B cell (primary cell): ENCODE results near the gene ZDHHC1. TPM values are rescaled to one million over a fixed set of nuclear protein-coding genes. Genes with fewer than 3 reads are reported as not detected.

Experiments used
- ATAC-seq: fragments of 200-7000 bp; cut with Tn5 transposase; one replicate; pipeline ENCODE4 v1.10.0; 2021; ENCODE audit warnings: low read depth, mild to moderate bottlenecking, moderate number of reproducible peaks, moderate library complexity
- CTCF ChIA-PET: fragments of 350-600 bp; sonication (Branson Sonifier 250); formaldehyde crosslinking; loops from one replicate; lab custom pipeline; 2021; ENCODE audit warnings: antibody characterized with exemption, inconsistent platforms; lab: Charles Lee
- POLR2A ChIA-PET: fragments of 350-600 bp; sonication (Branson Sonifier 250); formaldehyde crosslinking; loops from one replicate; lab custom pipeline; 2021; ENCODE audit warnings: antibody characterized with exemption; lab: Charles Lee
- DNase-seq: peaks from one replicate; pipeline ENCODE4 v3.0.0; 2013
- H2AFZ ChIP-seq: 2 replicates; pipeline ENCODE4 v1.6.1; 2012; ENCODE audit warnings: mild to moderate bottlenecking, low read depth, low read length; ENCODE audit not compliant: insufficient read depth, poor library complexity, severe bottlenecking
- H3K27ac ChIP-seq, 2 donors: 1 replicate in 1 of 2; 2 replicates in 1 of 2; pipeline ENCODE4 v1.5.1; 2012 to 2013; ENCODE audit warnings: low read length in 2 of 2, mild to moderate bottlenecking in 2 of 2, moderate library complexity in 1 of 2
- H3K27me3 ChIP-seq, 4 experiments: fragments of 200-600 bp in 1 of 4; sonication (generic) in 1 of 4; replicated peaks in 1 of 4; 1 replicate in 2 of 4; 2 replicates in 2 of 4; pipeline versions ENCODE4 v1.6.1 to v1.7.0; 2013 to 2016; ENCODE audit warnings: low read length in 3 of 4, mild to moderate bottlenecking in 2 of 4, mixed read lengths in 1 of 4, moderate library complexity in 1 of 4; ENCODE audit not compliant: insufficient read depth in 4 of 4, control insufficient read depth in 3 of 4; ENCODE audit errors: control extremely low read depth in 1 of 4
- H3K36me3 ChIP-seq, 2 experiments: replicated peaks in 1 of 2; 1 replicate in 1 of 2; 2 replicates in 1 of 2; pipeline versions ENCODE4 v1.6.1 to v1.7.1; 2013; ENCODE audit warnings: low read length in 1 of 2; ENCODE audit not compliant: insufficient read depth in 2 of 2, control insufficient read depth in 1 of 2; ENCODE audit errors: control extremely low read depth in 1 of 2, extremely low read depth in 1 of 2
- H3K4me1 ChIP-seq, 2 donors: fragments of 200-600 bp in 1 of 2; sonication (generic) in 1 of 2; 1 replicate in 1 of 2; 2 replicates in 1 of 2; pipeline versions ENCODE4 v1.5.1 to v1.6.1; 2013 to 2017; ENCODE audit warnings: low read length in 2 of 2; ENCODE audit not compliant: control insufficient read depth in 2 of 2, insufficient read depth in 2 of 2
- H3K4me2 ChIP-seq: replicated peaks from 2 replicates; pipeline ENCODE3; 2012; ENCODE audit warnings: mild to moderate bottlenecking, low read depth, low read length; ENCODE audit not compliant: poor library complexity, severe bottlenecking
- H3K4me3 ChIP-seq, 5 experiments: fragments of 200-600 bp in 1 of 5; sonication (generic) in 1 of 5; 1 replicate in 3 of 5; 2 replicates in 2 of 5; pipeline versions ENCODE4 v1.5.1 to v1.7.0; 2011 to 2016; ENCODE audit warnings: low read length in 4 of 5, mild to moderate bottlenecking in 4 of 5, low read depth in 2 of 5, control low read depth in 1 of 5, moderate library complexity in 1 of 5; ENCODE audit not compliant: insufficient read depth in 1 of 5; ENCODE audit errors: control extremely low read depth in 1 of 5, extremely low read depth in 1 of 5
- H3K79me2 ChIP-seq: fragments of 200-600 bp; sonication (generic); one replicate; pipeline ENCODE4 v1.6.0; 2016; ENCODE audit warnings: low read length; ENCODE audit not compliant: control insufficient read depth, insufficient read depth
- H3K9ac ChIP-seq: fragments of 200-600 bp; sonication (generic); 2 replicates; pipeline ENCODE4 v1.6.1; 2017; ENCODE audit warnings: mild to moderate bottlenecking, low read length, moderate library complexity
- H3K9me3 ChIP-seq, 3 donors: one replicate each; pipeline versions ENCODE4 v1.6.1 to v1.7.1; 2013; ENCODE audit warnings: low read length in 2 of 3; ENCODE audit not compliant: control insufficient read depth in 2 of 3, insufficient read depth in 1 of 3; ENCODE audit errors: control extremely low read depth in 1 of 3
- H4K20me1 ChIP-seq: 2 replicates; pipeline ENCODE4 v1.6.0; 2012; ENCODE audit warnings: mild to moderate bottlenecking, low read length; ENCODE audit not compliant: insufficient read depth, control insufficient read depth, poor library complexity, severe bottlenecking
- H3K27ac Mint-ChIP-seq: one replicate; pipeline ENCODE4 v1.8.0; 2021; ENCODE audit warnings: mixed read lengths
- H3K27me3 Mint-ChIP-seq: one replicate; pipeline ENCODE4 v1.8.0; 2021; ENCODE audit warnings: mixed read lengths
- H3K4me1 Mint-ChIP-seq: one replicate; pipeline ENCODE4 v1.8.0; 2021; ENCODE audit warnings: mixed read lengths
- H3K4me3 Mint-ChIP-seq: one replicate; pipeline ENCODE4 v1.8.0; 2021; ENCODE audit warnings: mixed read lengths
- H3K9me3 Mint-ChIP-seq: one replicate; pipeline ENCODE4 v1.8.0; 2022; ENCODE audit warnings: mixed read lengths; ENCODE audit not compliant: insufficient read depth
- EZH2 ChIP-seq: IDR thresholded peaks from 2 replicates; pipeline ENCODE4 v1.6.1; 2012; ENCODE audit warnings: borderline replicate concordance, low read depth, mild to moderate bottlenecking, moderate library complexity, low read length; ENCODE audit not compliant: insufficient read depth, poor library complexity, severe bottlenecking
- WGBS: methylation state at CpG from one replicate; pipeline ENCODE4 v1.1.5; 2013; ENCODE audit warnings: missing lambda C conversion rate; ENCODE audit not compliant: insufficient coverage; 5-methylcytosine and 5-hydroxymethylcytosine counted together
- intact Hi-C: fragments of 100-400 bp; cut with micrococcal nuclease; formaldehyde crosslinking; loops from one replicate; pipeline ENCODE4 v1.10.0; 2022
- polyA plus RNA-seq: library from polyadenylated mRNA; depleted of rRNA; stranded (reverse); fragments of >200 nt; gene quantifications from 2 replicates; pipeline ENCODE4 v1.2.3, GENCODE V29; 2012
- small RNA-seq: library from RNA; depleted of rRNA; stranded (forward); fragments of <200 nt; gene quantifications from one replicate; pipeline ENCODE3, GENCODE V24; 2012; ENCODE audit warnings: low replicate concordance, low read depth; ENCODE audit not compliant: insufficient read length
- total RNA-seq, 2 donors: library from RNA; stranded (reverse); fragments of 120-200 nt in 1 of 2; gene quantifications; 1 replicate in 1 of 2; 2 replicates in 1 of 2; pipeline versions ENCODE4 v1.2.3 to v1.2.4, GENCODE V29; 2013 to 2022
- TF ChIP-seq, protein P1 (sequence below): fragments of 200-600 bp; IDR thresholded peaks from one replicate; pipeline ENCODE4 v1.8.0; 2022; ENCODE audit warnings: antibody characterized with exemption, mild to moderate bottlenecking

ZDHHC1 gene
- total and polyA plus RNA-seq, 2 donors (not counting 1 experiment from before 2014, with no cell fraction given), result 0.58 to 2.8 TPM

GRCh38 chr16:67346341-67346740, 69.9 kb downstream of the ZDHHC1 start:
- Histone ChIP-seq H3K36me3 (no peaks in the 10 kb centered on the region), H3K27ac (no peak overlapping the region), H2AFZ (no peak overlapping the region), H3K4me2 (no peak overlapping the region), H4K20me1 (no peaks in the 10 kb centered on the region), H3K27me3 (no peaks in the 10 kb centered on the region), H3K9me3 (no peaks in the 10 kb centered on the region), H3K9ac (no peak overlapping the region), H3K4me1 (no peaks in the 10 kb centered on the region), H3K4me3 (no peak overlapping the region), H3K79me2 (no peaks in the 10 kb centered on the region)
- Mint-ChIP-seq H3K27ac (no peak overlapping the region), H3K4me1 (no peaks in the 10 kb centered on the region), H3K9me3 (no peaks in the 10 kb centered on the region), H3K27me3 (peaks cover 7% of the 10 kb centered on the region), H3K4me3 (no peak overlapping the region)
- ATAC-seq, result no peak
- no CpG with 5 or more reads among the region's 3 CpGs for WGBS
- intact Hi-C loops, result loop anchor here (10.0 kb wide), 1 partner anchor 48 kb away; the partner anchor contains the start of gene TPPP3
- TF ChIP-seq, protein P1, sequence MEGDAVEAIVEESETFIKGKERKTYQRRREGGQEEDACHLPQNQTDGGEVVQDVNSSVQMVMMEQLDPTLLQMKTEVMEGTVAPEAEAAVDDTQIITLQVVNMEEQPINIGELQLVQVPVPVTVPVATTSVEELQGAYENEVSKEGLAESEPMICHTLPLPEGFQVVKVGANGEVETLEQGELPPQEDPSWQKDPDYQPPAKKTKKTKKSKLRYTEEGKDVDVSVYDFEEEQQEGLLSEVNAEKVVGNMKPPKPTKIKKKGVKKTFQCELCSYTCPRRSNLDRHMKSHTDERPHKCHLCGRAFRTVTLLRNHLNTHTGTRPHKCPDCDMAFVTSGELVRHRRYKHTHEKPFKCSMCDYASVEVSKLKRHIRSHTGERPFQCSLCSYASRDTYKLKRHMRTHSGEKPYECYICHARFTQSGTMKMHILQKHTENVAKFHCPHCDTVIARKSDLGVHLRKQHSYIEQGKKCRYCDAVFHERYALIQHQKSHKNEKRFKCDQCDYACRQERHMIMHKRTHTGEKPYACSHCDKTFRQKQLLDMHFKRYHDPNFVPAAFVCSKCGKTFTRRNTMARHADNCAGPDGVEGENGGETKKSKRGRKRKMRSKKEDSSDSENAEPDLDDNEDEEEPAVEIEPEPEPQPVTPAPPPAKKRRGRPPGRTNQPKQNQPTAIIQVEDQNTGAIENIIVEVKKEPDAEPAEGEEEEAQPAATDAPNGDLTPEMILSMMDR, result no peak
- TF ChIP-seq EZH2, result no peak
- no peak for DNase-seq
- ChIA-PET CTCF (interaction anchor here (0.8 to 1.3 kb wide), 5 partner anchors 15 to 85 kb away, joined by 3 to 4 read pairs (median 3); no protein-coding TSS in a partner anchor), POLR2A (no interaction called here)

DNA sequence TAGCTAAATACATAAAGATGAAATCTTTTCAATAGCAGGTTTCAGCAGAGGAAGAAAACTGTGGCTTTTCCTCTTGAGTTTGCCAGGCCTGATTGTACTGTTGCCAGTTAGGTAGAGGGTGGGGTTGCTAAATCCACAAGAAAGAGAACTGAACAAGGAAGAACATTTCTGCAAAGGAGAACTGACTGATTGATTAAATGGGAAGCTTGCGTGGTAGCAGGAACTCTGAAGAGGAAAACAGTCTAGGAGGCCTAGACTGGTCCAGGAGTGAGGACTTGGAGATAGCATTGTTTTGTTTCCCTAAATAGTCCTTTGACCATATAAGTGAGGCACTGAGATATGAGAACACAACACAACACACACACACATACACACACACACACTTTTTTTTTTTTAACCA, 70.9 kb downstream of the ZDHHC1 start:
- Histone ChIP-seq H4K20me1 (no peaks in the 10 kb centered on the region), H2AFZ (no peak overlapping the region), H3K27ac (no peak overlapping the region), H3K9ac (no peak overlapping the region), H3K4me1 (no peaks in the 10 kb centered on the region), H3K9me3 (no peaks in the 10 kb centered on the region), H3K4me2 (no peak overlapping the region), H3K79me2 (no peaks in the 10 kb centered on the region), H3K4me3 (no peak overlapping the region), H3K36me3 (no peaks in the 10 kb centered on the region), H3K27me3 (no peaks in the 10 kb centered on the region)
- intact Hi-C loops, result loop anchor here (10.0 kb wide), 1 partner anchor 49 kb away; the partner anchor contains the start of gene TPPP3
- POLR2A ChIA-PET, result no interaction called here
- no peaks in the 10 kb centered on the region for H3K4me1 Mint-ChIP-seq
- H3K9me3 Mint-ChIP-seq, result no peaks in the 10 kb centered on the region
- H3K27ac Mint-ChIP-seq, result no peak overlapping the region
- peaks cover 7% of the 10 kb centered on the region for H3K27me3 Mint-ChIP-seq
- CTCF ChIA-PET, result interaction anchor here (1.6 kb wide), 1 partner anchor 119 kb away, joined by 3 read pairs; no protein-coding TSS in a partner anchor
- ATAC-seq (no peak), DNase-seq (no peak)
- TF ChIP-seq, protein P1, result no peak
- no peak for TF ChIP-seq EZH2
- WGBS, result 100% methylated on average over 1 of the region's 1 CpG
- H3K4me3 Mint-ChIP-seq, result no peak overlapping the region

Small RNA genes within 50 kb of the gene (small RNA-seq; reads per million reads assigned to genes)
- gene RNU1-123P, result not detected

Other genes starting within 250 kb of the ZDHHC1 start
- 0.66 and 0.96 TPM in 2 replicates for gene NOL3, start 245.9 kb downstream of the ZDHHC1 start, total RNA-seq
- 0.60 and 2.3 TPM in 2 replicates for gene NOL3, start 245.9 kb downstream of the ZDHHC1 start, polyA plus RNA-seq
- 6.2 and 12.4 TPM in 2 replicates for gene MATCAP1, start 232.5 kb downstream of the ZDHHC1 start, total RNA-seq
- 8.9 and 9.1 TPM in 2 replicates for gene MATCAP1, start 232.5 kb downstream of the ZDHHC1 start, polyA plus RNA-seq
- not detected in 2 replicates for gene EXOC3L1, start 226.3 kb downstream of the ZDHHC1 start, total RNA-seq
- gene EXOC3L1, start 226.3 kb downstream of the ZDHHC1 start, polyA plus RNA-seq, result not detected in 2 replicates
- 104 and 106 TPM in 2 replicates for gene E2F4, start 224.3 kb downstream of the ZDHHC1 start, total RNA-seq
- gene E2F4, start 224.3 kb downstream of the ZDHHC1 start, polyA plus RNA-seq, result 188 and 195 TPM in 2 replicates
- 8.3 and 9.6 TPM in 2 replicates for gene ELMO3, start 217.3 kb downstream of the ZDHHC1 start, total RNA-seq
- 7.9 and 9.1 TPM in 2 replicates for gene ELMO3, start 217.3 kb downstream of the ZDHHC1 start, polyA plus RNA-seq
- gene TMEM208, start 189.3 kb downstream of the ZDHHC1 start, total RNA-seq, result 36.3 and 40.4 TPM in 2 replicates
- gene TMEM208, start 189.3 kb downstream of the ZDHHC1 start, polyA plus RNA-seq, result 31.5 and 36.1 TPM in 2 replicates
- gene FHOD1, start 169.0 kb downstream of the ZDHHC1 start, total RNA-seq, result 46.9 and 47.3 TPM in 2 replicates
- gene FHOD1, start 169.0 kb downstream of the ZDHHC1 start, polyA plus RNA-seq, result 44.1 and 46.3 TPM in 2 replicates
- 1.7 and 2.4 TPM in 2 replicates for gene SLC9A5, start 167.5 kb downstream of the ZDHHC1 start, total RNA-seq
- gene SLC9A5, start 167.5 kb downstream of the ZDHHC1 start, polyA plus RNA-seq, result 1.1 and 1.7 TPM in 2 replicates
- gene PLEKHG4, start 136.9 kb downstream of the ZDHHC1 start, total RNA-seq, result 6.0 and 6.7 TPM in 2 replicates
- gene PLEKHG4, start 136.9 kb downstream of the ZDHHC1 start, polyA plus RNA-seq, result 4.6 and 7.1 TPM in 2 replicates
- not detected in 2 replicates for gene KCTD19, start 89.7 kb downstream of the ZDHHC1 start, total RNA-seq
- gene KCTD19, start 89.7 kb downstream of the ZDHHC1 start, polyA plus RNA-seq, result 0.22 and 0.52 TPM in 2 replicates
- gene LRRC36, start 89.7 kb downstream of the ZDHHC1 start, total RNA-seq, result not detected in 2 replicates
- gene LRRC36, start 89.7 kb downstream of the ZDHHC1 start, polyA plus RNA-seq, result 0.98 and 1.5 TPM in 2 replicates
- gene TPPP3, start 23.0 kb downstream of the ZDHHC1 start, total RNA-seq, result not detected in 2 replicates
- 0.29 and 0.31 TPM in 2 replicates for gene TPPP3, start 23.0 kb downstream of the ZDHHC1 start, polyA plus RNA-seq
- gene HSD11B2, start 14.6 kb upstream of the ZDHHC1 start, total RNA-seq, result not detected in 2 replicates
- 0.06 and 0.09 TPM in 2 replicates for gene HSD11B2, start 14.6 kb upstream of the ZDHHC1 start, polyA plus RNA-seq
- gene ATP6V0D1, start 64.7 kb upstream of the ZDHHC1 start, total RNA-seq, result 59.7 and 62.1 TPM in 2 replicates
- 56.3 and 91.0 TPM in 2 replicates for gene ATP6V0D1, start 64.7 kb upstream of the ZDHHC1 start, polyA plus RNA-seq
- gene AGRP, start 67.1 kb upstream of the ZDHHC1 start, total RNA-seq, result not detected in 2 replicates
- gene AGRP, start 67.1 kb upstream of the ZDHHC1 start, polyA plus RNA-seq, result not detected in 2 replicates
- gene RIPOR1, start 112.4 kb upstream of the ZDHHC1 start, total RNA-seq, result 363 and 382 TPM in 2 replicates
- gene RIPOR1, start 112.4 kb upstream of the ZDHHC1 start, polyA plus RNA-seq, result 124 and 177 TPM in 2 replicates
- gene CTCF, start 146.0 kb upstream of the ZDHHC1 start, total RNA-seq, result 78.4 and 80.6 TPM in 2 replicates
- gene CTCF, start 146.0 kb upstream of the ZDHHC1 start, polyA plus RNA-seq, result 42.7 and 55.2 TPM in 2 replicates
- gene CARMIL2, start 228.7 kb upstream of the ZDHHC1 start, total RNA-seq, result 167 and 170 TPM in 2 replicates
- 169 and 235 TPM in 2 replicates for gene CARMIL2, start 228.7 kb upstream of the ZDHHC1 start, polyA plus RNA-seq
- gene ACD, start 243.8 kb upstream of the ZDHHC1 start, total RNA-seq, result 47.6 and 58.1 TPM in 2 replicates
- gene ACD, start 243.8 kb upstream of the ZDHHC1 start, polyA plus RNA-seq, result 60.2 and 71.4 TPM in 2 replicates
- 13.6 and 14.8 TPM in 2 replicates for gene PARD6A, start 244.5 kb upstream of the ZDHHC1 start, total RNA-seq
- 7.9 and 15.9 TPM in 2 replicates for gene PARD6A, start 244.5 kb upstream of the ZDHHC1 start, polyA plus RNA-seq